CD14-positive monocyte (primary cell): ENCODE results near the gene ARHGEF1. TPM values are rescaled to one million over a fixed set of nuclear protein-coding genes. Genes with fewer than 3 reads are reported as not detected.

Experiments used
- DNase-seq, 3 donors: peaks; one replicate each; pipeline ENCODE4 v3.0.0-alpha.2; 2011 to 2022
- H2AFZ ChIP-seq: 2 replicates; pipeline ENCODE4 v1.6.0; 2012; ENCODE audit warnings: mild to moderate bottlenecking, low read depth, low read length, inconsistent platforms; ENCODE audit not compliant: insufficient read depth, poor library complexity, severe bottlenecking
- H3K27ac ChIP-seq, 2 donors: 1 replicate in 1 of 2; 2 replicates in 1 of 2; pipeline ENCODE4 v1.5.1; 2012 to 2013; ENCODE audit warnings: low read length in 2 of 2, control low read depth in 1 of 2, inconsistent platforms in 1 of 2, low read depth in 1 of 2, mild to moderate bottlenecking in 1 of 2
- H3K27me3 ChIP-seq, 2 donors: one replicate each; pipeline versions ENCODE4 v1.6.0 to v1.6.1; 2011 to 2013; ENCODE audit warnings: low read length in 2 of 2; ENCODE audit not compliant: control insufficient read depth in 2 of 2, insufficient read depth in 2 of 2
- H3K36me3 ChIP-seq, 2 donors: replicated peaks in 1 of 2; 1 replicate in 1 of 2; 2 replicates in 1 of 2; pipeline versions ENCODE4 v1.5.1 to v1.6.1; 2012 to 2013; ENCODE audit warnings: low read length in 2 of 2, control low read depth in 1 of 2, inconsistent platforms in 1 of 2, mild to moderate bottlenecking in 1 of 2; ENCODE audit not compliant: insufficient read depth in 2 of 2, control insufficient read depth in 1 of 2
- H3K4me1 ChIP-seq, 2 donors: 1 replicate in 1 of 2; 2 replicates in 1 of 2; pipeline versions ENCODE4 v1.5.1 to v1.6.1; 2012 to 2013; ENCODE audit warnings: low read length in 2 of 2, control low read depth in 1 of 2, inconsistent platforms in 1 of 2, mild to moderate bottlenecking in 1 of 2, moderate library complexity in 1 of 2; ENCODE audit not compliant: insufficient read depth in 2 of 2, control insufficient read depth in 1 of 2
- H3K4me2 ChIP-seq: replicated peaks from 2 replicates; pipeline ENCODE3; 2012; ENCODE audit warnings: low read length, moderate library complexity, mild to moderate bottlenecking; ENCODE audit not compliant: poor library complexity, severe bottlenecking; ENCODE audit errors: extremely low read depth
- H3K4me3 ChIP-seq, 3 experiments: fragments of 200-600 bp in 1 of 3; sonication (generic) in 1 of 3; replicated peaks in 1 of 3; 1 replicate in 2 of 3; 2 replicates in 1 of 3; pipeline ENCODE4 v1.5.1; 2011 to 2013; ENCODE audit warnings: low read length in 3 of 3, mild to moderate bottlenecking in 3 of 3, control low read depth in 2 of 3, low read depth in 2 of 3, inconsistent platforms in 1 of 3, moderate library complexity in 1 of 3
- H3K79me2 ChIP-seq: 2 replicates; pipeline ENCODE4 v1.6.0; 2012; ENCODE audit warnings: mild to moderate bottlenecking, control low read depth, inconsistent platforms, low read length, moderate library complexity; ENCODE audit not compliant: insufficient read depth
- H3K9ac ChIP-seq: 2 replicates; pipeline ENCODE4 v1.6.0; 2017; ENCODE audit warnings: low read length, mild to moderate bottlenecking; ENCODE audit not compliant: insufficient read depth, poor library complexity, severe bottlenecking
- H3K9me3 ChIP-seq, 2 donors: replicated peaks in 1 of 2; 1 replicate in 1 of 2; 2 replicates in 1 of 2; pipeline versions ENCODE4 v1.5.1 to v1.6.1; 2012 to 2013; ENCODE audit warnings: low read length in 2 of 2, control low read depth in 1 of 2; ENCODE audit not compliant: control insufficient read depth in 1 of 2, insufficient read depth in 1 of 2
- H4K20me1 ChIP-seq: 2 replicates; pipeline ENCODE4 v1.6.0; 2012; ENCODE audit warnings: mild to moderate bottlenecking, low read length, control low read depth, moderate library complexity; ENCODE audit not compliant: insufficient read depth
- H3K27ac Mint-ChIP-seq, 7 donors: one replicate each; pipeline ENCODE4 v1.8.0; 2020; ENCODE audit warnings: mild to moderate bottlenecking in 7 of 7, mixed read lengths in 7 of 7, moderate library complexity in 6 of 7, inconsistent platforms in 2 of 7
- H3K27me3 Mint-ChIP-seq, 3 donors: one replicate each; pipeline ENCODE4 v1.8.0; 2021 to 2022; ENCODE audit warnings: low read depth in 3 of 3, mild to moderate bottlenecking in 3 of 3, mixed read lengths in 3 of 3, moderate library complexity in 3 of 3, inconsistent platforms in 1 of 3
- H3K36me3 Mint-ChIP-seq, 2 donors: one replicate each; pipeline ENCODE4 v1.8.0; 2020; ENCODE audit warnings: mixed read lengths in 2 of 2, inconsistent platforms in 1 of 2, mild to moderate bottlenecking in 1 of 2
- H3K4me1 Mint-ChIP-seq: one replicate; pipeline ENCODE4 v1.8.0; 2020; ENCODE audit warnings: mild to moderate bottlenecking, mixed read lengths
- H3K4me3 Mint-ChIP-seq, 2 donors: one replicate each; pipeline ENCODE4 v1.8.0; 2020; ENCODE audit warnings: mild to moderate bottlenecking in 2 of 2, mixed read lengths in 2 of 2, moderate library complexity in 1 of 2
- H3K9me3 Mint-ChIP-seq, 7 donors: one replicate each; pipeline ENCODE4 v1.8.0; 2020 to 2022; ENCODE audit warnings: mixed read lengths in 7 of 7, mild to moderate bottlenecking in 6 of 7, moderate library complexity in 6 of 7, inconsistent platforms in 2 of 7
- CTCF ChIP-seq: fragments of 200-600 bp; IDR thresholded peaks from one replicate; pipeline ENCODE4 v1.8.0; 2022; ENCODE audit warnings: antibody characterized with exemption, mild to moderate bottlenecking
- WGBS: methylation state at CpG from one replicate; pipeline ENCODE4 v1.1.5; 2013; ENCODE audit warnings: missing lambda C conversion rate; ENCODE audit not compliant: insufficient coverage; 5-methylcytosine and 5-hydroxymethylcytosine counted together
- intact Hi-C, 2 donors: fragments of 100-400 bp; cut with micrococcal nuclease; formaldehyde crosslinking; loops; one replicate each; pipeline versions ENCODE4 v1.15.0 to v1.15.1; 2023
- polyA plus RNA-seq, 3 donors: library from polyadenylated mRNA; depleted of rRNA in 1 of 3; unstranded in 2 of 3; stranded (reverse) in 1 of 3; fragments of 300-500 nt in 2 of 3; fragments of >200 nt in 1 of 3; fragmentation: Illumina TruSeq in 2 of 3; gene quantifications; 1 replicate in 2 of 3; 2 replicates in 1 of 3; pipeline ENCODE4 v1.2.3, GENCODE V29; 2012 to 2021

The ARHGEF1 gene
- polyA plus RNA-seq, 3 donors: 82.8 to 622 (median 95.5) TPM

- no peaks in the 10 kb centered on the region for H3K4me1 ChIP-seq
- H3K27me3 Mint-ChIP-seq: peaks cover 4 to 46% (median 45%) of the 10 kb centered on the region in 3 donors
- peaks cover 7 to 12% of the 10 kb centered on the region in 2 donors for H3K36me3 Mint-ChIP-seq
- no peak overlapping the region for H3K9ac ChIP-seq
- H3K4me2 ChIP-seq: no peak overlapping the region
- peaks cover 5 to 8% of the 10 kb centered on the region in 2 donors for H3K36me3 ChIP-seq
- H3K4me3 Mint-ChIP-seq: peak overlapping the region in 1 of 2 donors; percentile 74
- peaks cover 0 to 16% of the 10 kb centered on the region in 2 donors for H3K9me3 ChIP-seq
- peaks cover 0 to 8% (median 3%) of the 10 kb centered on the region in 7 donors for H3K9me3 Mint-ChIP-seq
- DNase-seq: no peak
- TF ChIP-seq CTCF: no peak
- H3K27me3 ChIP-seq: peaks cover 29 to 58% of the 10 kb centered on the region in 2 donors
- no peak overlapping the region for H3K4me3 ChIP-seq
- 45% methylated on average over 22 of the region's 29 CpGs for WGBS
- no peak overlapping the region for H2AFZ ChIP-seq
- H3K79me2 ChIP-seq: no peaks in the 10 kb centered on the region
- peaks cover 56% of the 10 kb centered on the region for H4K20me1 ChIP-seq
- no peak overlapping the region for H3K27ac ChIP-seq
- H3K27ac Mint-ChIP-seq: no peak overlapping the region
- intact Hi-C loops: no loop called here
- peaks cover 18% of the 10 kb centered on the region for H3K4me1 Mint-ChIP-seq
Measured at GRCh38 chr19:41911889-41912731, 29.1 kb downstream of the ARHGEF1 start.

DNA sequence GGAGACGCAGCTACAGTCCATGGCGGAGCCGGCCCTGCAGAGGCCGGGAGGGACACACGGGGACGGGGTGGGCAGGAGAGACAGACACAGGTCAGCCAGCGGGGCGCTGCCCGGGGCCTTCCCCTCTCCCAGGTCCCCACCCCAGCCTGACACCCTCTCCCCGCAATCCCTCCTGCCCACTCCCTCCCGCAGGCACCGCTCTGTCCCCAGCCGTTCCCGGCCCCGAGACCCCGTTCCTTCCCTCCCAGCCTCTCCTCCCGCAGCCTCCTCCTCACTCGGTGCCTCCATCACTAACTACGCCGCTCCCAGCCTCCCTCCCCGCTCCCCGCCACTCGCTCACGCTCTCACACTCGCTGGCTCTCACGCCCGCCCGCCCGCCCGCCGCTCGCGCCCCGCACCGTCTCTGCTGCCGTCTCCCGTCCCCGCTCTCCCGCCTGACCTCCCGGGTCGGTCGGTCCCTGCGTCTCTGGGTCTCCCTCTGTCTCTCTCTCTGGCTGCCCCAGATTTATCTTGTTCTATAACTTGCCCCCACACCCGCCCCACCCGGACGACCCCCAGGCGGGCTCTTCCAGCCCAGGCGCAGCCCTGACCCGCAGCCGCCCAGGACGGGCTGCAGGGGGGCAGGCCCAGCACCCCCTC, 30.0 kb downstream of the ARHGEF1 start:
- peaks cover 0 to 8% (median 3%) of the 10 kb centered on the region in 7 donors for H3K9me3 Mint-ChIP-seq
- peak overlapping the region in 1 of 7 donors; percentile 58 for H3K27ac Mint-ChIP-seq
- WGBS: 3% methylated on average over 38 of the region's 51 CpGs
- Histone ChIP-seq H3K9me3 (peaks cover 0 to 16% of the 10 kb centered on the region in 2 donors), H4K20me1 (peaks cover 49% of the 10 kb centered on the region), H3K9ac (no peak overlapping the region), H3K4me2 (no peak overlapping the region), H3K4me3 (no peak overlapping the region), H3K27me3 (peaks cover 29 to 67% of the 10 kb centered on the region in 2 donors), H3K4me1 (no peaks in the 10 kb centered on the region), H3K36me3 (peaks cover 1 to 4% of the 10 kb centered on the region in 2 donors), H3K79me2 (no peaks in the 10 kb centered on the region), H3K27ac (no peak overlapping the region), H2AFZ (no peak overlapping the region)
- H3K4me1 Mint-ChIP-seq: peaks cover 18% of the 10 kb centered on the region
- intact Hi-C loops: no loop called here
- peak overlapping the region in 1 of 2 donors; percentile 26 for H3K4me3 Mint-ChIP-seq
- no peak for TF ChIP-seq CTCF
- H3K27me3 Mint-ChIP-seq: peaks cover 4 to 44% (median 43%) of the 10 kb centered on the region in 3 donors
- peaks cover 3 to 7% of the 10 kb centered on the region in 2 donors for H3K36me3 Mint-ChIP-seq
- no peak for DNase-seq
